WTC11 (cell line): ENCODE measurements around the gene WIZ. TPM values are rescaled to one million over a fixed set of nuclear protein-coding genes. Genes with fewer than 3 reads are reported as not detected.
A peak's percentile ranks its signal among the peaks of the same experiment; 100 is the strongest.

Source experiments
- ATAC-seq: fragments of 200-7000 bp; cut with Tn5 transposase; 2 replicates; pipeline ENCODE4 v1.10.0; 2021; ENCODE audit warnings: mild to moderate bottlenecking, moderate library complexity
- CTCF ChIA-PET: fragments of 300-600 bp; sonication (Branson Sonifier 250); formaldehyde crosslinking; loops from one replicate; lab custom pipeline; 2021; ENCODE audit warnings: antibody characterized with exemption; lab: Charles Lee
- POLR2A ChIA-PET: fragments of 350-600 bp; sonication (Branson Sonifier 250); formaldehyde crosslinking; loops from one replicate; lab custom pipeline; 2021; ENCODE audit warnings: antibody characterized with exemption; lab: Charles Lee
- DNase-seq: peaks from one replicate; pipeline ENCODE4 v3.0.0; 2021; ENCODE audit warnings: low spot score
- H3K27ac Mint-ChIP-seq: 2 replicates; pipeline ENCODE4 v1.8.0; 2021; ENCODE audit warnings: mixed read lengths
- H3K27me3 Mint-ChIP-seq: 2 replicates; pipeline ENCODE4 v1.8.0; 2021; ENCODE audit warnings: low read depth, mild to moderate bottlenecking, moderate library complexity, mixed read lengths
- H3K36me3 Mint-ChIP-seq: 2 replicates; pipeline ENCODE4 v1.8.0; 2021; ENCODE audit warnings: mixed read lengths
- H3K4me1 Mint-ChIP-seq: 2 replicates; pipeline ENCODE4 v1.8.0; 2022; ENCODE audit warnings: mixed read lengths
- H3K4me3 Mint-ChIP-seq: 2 replicates; pipeline ENCODE4 v1.8.0; 2021; ENCODE audit warnings: mild to moderate bottlenecking, moderate library complexity, mixed read lengths
- H3K9me3 Mint-ChIP-seq: 2 replicates; pipeline ENCODE4 v1.8.0; 2021; ENCODE audit warnings: mixed read lengths
- AR ChIP-seq: fragments of 250-450 bp; sonication (Bioruptor Pico); IDR thresholded peaks from 2 replicates; pipeline ENCODE4 v1.9.0; 2021; ENCODE audit warnings: mild to moderate bottlenecking
- CBFB ChIP-seq: sonication (generic); formaldehyde crosslinking; IDR thresholded peaks from 2 replicates; pipeline ENCODE4 v1.8.1; 2022; ENCODE audit warnings: mild to moderate bottlenecking, low read depth, missing genetic modification reagents
- E2F5 ChIP-seq: sonication (generic); formaldehyde crosslinking; IDR thresholded peaks from 2 replicates; pipeline ENCODE4 v1.8.1; 2022; ENCODE audit warnings: mild to moderate bottlenecking, moderate library complexity, missing genetic modification reagents
- ELF4 ChIP-seq: sonication (generic); formaldehyde crosslinking; IDR thresholded peaks from 2 replicates; pipeline ENCODE4 v1.8.1; 2022; ENCODE audit warnings: low read depth, mild to moderate bottlenecking, moderate library complexity, missing genetic modification reagents
- ETV6 ChIP-seq: sonication (generic); formaldehyde crosslinking; IDR thresholded peaks from 2 replicates; pipeline ENCODE4 v1.8.1; 2022; ENCODE audit warnings: mild to moderate bottlenecking, missing genetic modification reagents
- FOXJ3 ChIP-seq: sonication (generic); formaldehyde crosslinking; IDR thresholded peaks from 2 replicates; pipeline ENCODE4 v1.9.0; 2021; ENCODE audit warnings: missing genetic modification reagents, mild to moderate bottlenecking, borderline replicate concordance
- IRF1 ChIP-seq: sonication (generic); formaldehyde crosslinking; IDR thresholded peaks from 2 replicates; pipeline ENCODE4 v1.8.0; 2023; ENCODE audit warnings: missing genetic modification reagents
- IRF2 ChIP-seq: sonication (generic); formaldehyde crosslinking; IDR thresholded peaks from 2 replicates; pipeline ENCODE4 v1.8.0; 2022; ENCODE audit warnings: low read depth, missing genetic modification reagents, borderline replicate concordance
- MYBL2 ChIP-seq: sonication (generic); formaldehyde crosslinking; IDR thresholded peaks from 2 replicates; pipeline ENCODE4 v1.8.1; 2023; ENCODE audit warnings: mild to moderate bottlenecking, moderate library complexity, missing genetic modification reagents
- NFYB ChIP-seq: sonication (generic); formaldehyde crosslinking; conservative IDR thresholded peaks from 2 replicates; pipeline ENCODE4 v1.8.0; 2022; ENCODE audit warnings: low read depth, missing genetic modification reagents
- SMAD4 ChIP-seq: sonication (generic); formaldehyde crosslinking; IDR thresholded peaks from 2 replicates; pipeline ENCODE4 v1.8.0; 2022; ENCODE audit warnings: mild to moderate bottlenecking, missing genetic modification reagents
- STAT6 ChIP-seq: sonication (generic); formaldehyde crosslinking; conservative IDR thresholded peaks from 2 replicates; pipeline ENCODE4 v1.8.1; 2023; ENCODE audit warnings: mild to moderate bottlenecking, low read depth, missing genetic modification reagents, moderate library complexity
- TEAD1 ChIP-seq: sonication (generic); formaldehyde crosslinking; IDR thresholded peaks from 2 replicates; pipeline ENCODE4 v1.8.0; 2022; ENCODE audit warnings: mild to moderate bottlenecking, missing genetic modification reagents
- TEAD4 ChIP-seq: sonication (generic); formaldehyde crosslinking; IDR thresholded peaks from 2 replicates; pipeline ENCODE4 v1.8.0; 2022; ENCODE audit warnings: mild to moderate bottlenecking, missing genetic modification reagents
- ZNF423 ChIP-seq: fragments of 250-450 bp; sonication (Bioruptor Pico); IDR thresholded peaks from 2 replicates; pipeline ENCODE4 v2.1.2; 2022; ENCODE audit warnings: mild to moderate bottlenecking, moderate library complexity
- ZNF671 ChIP-seq: fragments of 250-450 bp; sonication (Bioruptor Pico); IDR thresholded peaks from 2 replicates; pipeline ENCODE4 v1.8.0; 2021; ENCODE audit warnings: mild to moderate bottlenecking
- ZSCAN18 ChIP-seq: fragments of 250-450 bp; sonication (Bioruptor Pico); IDR thresholded peaks from 2 replicates; pipeline ENCODE4 v2.1.2; 2022; ENCODE audit warnings: mild to moderate bottlenecking, moderate library complexity
- total RNA-seq: library from RNA; stranded (reverse); gene quantifications from 3 replicates; pipeline ENCODE4 v1.2.3, GENCODE V29; 2021
- TF ChIP-seq, protein P1 (sequence below): sonication (generic); formaldehyde crosslinking; IDR thresholded peaks from 2 replicates; pipeline ENCODE4 v1.8.0; 2023; ENCODE audit warnings: missing genetic modification reagents, mild to moderate bottlenecking, borderline replicate concordance
- TF ChIP-seq, protein P2 (sequence below): sonication (generic); formaldehyde crosslinking; IDR thresholded peaks from 2 replicates; pipeline ENCODE4 v1.8.1; 2023; ENCODE audit warnings: mild to moderate bottlenecking, missing genetic modification reagents, moderate library complexity

WIZ gene
- total RNA-seq, 1 experiment from 2014 or later, result 43.9 TPM

- TF ChIP-seq E2F5, result no peak
- TF ChIP-seq, protein P1, sequence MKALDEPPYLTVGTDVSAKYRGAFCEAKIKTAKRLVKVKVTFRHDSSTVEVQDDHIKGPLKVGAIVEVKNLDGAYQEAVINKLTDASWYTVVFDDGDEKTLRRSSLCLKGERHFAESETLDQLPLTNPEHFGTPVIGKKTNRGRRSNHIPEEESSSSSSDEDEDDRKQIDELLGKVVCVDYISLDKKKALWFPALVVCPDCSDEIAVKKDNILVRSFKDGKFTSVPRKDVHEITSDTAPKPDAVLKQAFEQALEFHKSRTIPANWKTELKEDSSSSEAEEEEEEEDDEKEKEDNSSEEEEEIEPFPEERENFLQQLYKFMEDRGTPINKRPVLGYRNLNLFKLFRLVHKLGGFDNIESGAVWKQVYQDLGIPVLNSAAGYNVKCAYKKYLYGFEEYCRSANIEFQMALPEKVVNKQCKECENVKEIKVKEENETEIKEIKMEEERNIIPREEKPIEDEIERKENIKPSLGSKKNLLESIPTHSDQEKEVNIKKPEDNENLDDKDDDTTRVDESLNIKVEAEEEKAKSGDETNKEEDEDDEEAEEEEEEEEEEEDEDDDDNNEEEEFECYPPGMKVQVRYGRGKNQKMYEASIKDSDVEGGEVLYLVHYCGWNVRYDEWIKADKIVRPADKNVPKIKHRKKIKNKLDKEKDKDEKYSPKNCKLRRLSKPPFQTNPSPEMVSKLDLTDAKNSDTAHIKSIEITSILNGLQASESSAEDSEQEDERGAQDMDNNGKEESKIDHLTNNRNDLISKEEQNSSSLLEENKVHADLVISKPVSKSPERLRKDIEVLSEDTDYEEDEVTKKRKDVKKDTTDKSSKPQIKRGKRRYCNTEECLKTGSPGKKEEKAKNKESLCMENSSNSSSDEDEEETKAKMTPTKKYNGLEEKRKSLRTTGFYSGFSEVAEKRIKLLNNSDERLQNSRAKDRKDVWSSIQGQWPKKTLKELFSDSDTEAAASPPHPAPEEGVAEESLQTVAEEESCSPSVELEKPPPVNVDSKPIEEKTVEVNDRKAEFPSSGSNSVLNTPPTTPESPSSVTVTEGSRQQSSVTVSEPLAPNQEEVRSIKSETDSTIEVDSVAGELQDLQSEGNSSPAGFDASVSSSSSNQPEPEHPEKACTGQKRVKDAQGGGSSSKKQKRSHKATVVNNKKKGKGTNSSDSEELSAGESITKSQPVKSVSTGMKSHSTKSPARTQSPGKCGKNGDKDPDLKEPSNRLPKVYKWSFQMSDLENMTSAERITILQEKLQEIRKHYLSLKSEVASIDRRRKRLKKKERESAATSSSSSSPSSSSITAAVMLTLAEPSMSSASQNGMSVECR (CRISPR knock-in tag), result no peak
- TF ChIP-seq ETV6 (CRISPR knock-in tag), result no peak
These were observed 30.2 kb downstream of the WIZ start (continued) for GRCh38 chr19:15419413-15420025.

- H3K9me3 Mint-ChIP-seq, result 0 out of 2 replicates have a peak, but pooled peaks cover 5% of the 10 kb centered on the region
- no peaks in the 10 kb centered on the region for H3K27me3 Mint-ChIP-seq
- peak within 1 kb of the TSS; percentile 94 for H3K27ac Mint-ChIP-seq
- ATAC-seq (peak; percentile 97), DNase-seq (peak; percentile 99)
- H3K4me3 Mint-ChIP-seq, result peak within 1 kb of the TSS; percentile 95
- POLR2A ChIA-PET, result interaction anchor here (0.6 to 2.6 kb wide), 20 partner anchors 12 to 783 kb away, joined by 3 to 31 read pairs (median 4); partner anchors contain the start of genes AKAP8, FAM32A and SYDE1
- peaks cover 14% of the 10 kb centered on the region for H3K4me1 Mint-ChIP-seq
- CTCF ChIA-PET, result interaction anchor here (0.6 to 5.8 kb wide), 44 partner anchors 10 to 1242 kb away, joined by 3 to 128 read pairs (median 6); partner anchors contain the start of genes AKAP8, FAM32A, PGLYRP2 and RAB8A
- H3K36me3 Mint-ChIP-seq, result peaks cover 34% of the 10 kb centered on the region
- TF ChIP-seq FOXJ3 (CRISPR knock-in tag), result no peak
- no peak for TF ChIP-seq ZNF671 (CRISPR knock-in tag)
- TF ChIP-seq IRF1, result no peak
- no peak for TF ChIP-seq STAT6
- no peak for TF ChIP-seq SMAD4 (CRISPR knock-in tag)
- no peak for TF ChIP-seq ELF4 (CRISPR knock-in tag)
- no peak for TF ChIP-seq IRF2 (CRISPR knock-in tag)
- TF ChIP-seq TEAD4 (CRISPR knock-in tag), result no peak
- no peak for TF ChIP-seq ZSCAN18 (CRISPR knock-in tag)
- TF ChIP-seq NFYB (CRISPR knock-in tag), result peak; percentile 99
- TF ChIP-seq, protein P2, sequence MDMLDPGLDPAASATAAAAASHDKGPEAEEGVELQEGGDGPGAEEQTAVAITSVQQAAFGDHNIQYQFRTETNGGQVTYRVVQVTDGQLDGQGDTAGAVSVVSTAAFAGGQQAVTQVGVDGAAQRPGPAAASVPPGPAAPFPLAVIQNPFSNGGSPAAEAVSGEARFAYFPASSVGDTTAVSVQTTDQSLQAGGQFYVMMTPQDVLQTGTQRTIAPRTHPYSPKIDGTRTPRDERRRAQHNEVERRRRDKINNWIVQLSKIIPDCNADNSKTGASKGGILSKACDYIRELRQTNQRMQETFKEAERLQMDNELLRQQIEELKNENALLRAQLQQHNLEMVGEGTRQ (CRISPR knock-in tag), result no peak
- TF ChIP-seq ZNF423 (CRISPR knock-in tag), result no peak
- no peak for TF ChIP-seq MYBL2 (CRISPR knock-in tag)
- no peak for TF ChIP-seq CBFB (CRISPR knock-in tag)
- TF ChIP-seq AR (CRISPR knock-in tag), result no peak
- 0 out of 2 replicates have a peak, but pooled peaks have one; percentile 51 for TF ChIP-seq TEAD1 (CRISPR knock-in tag)
These were observed 31.0 kb downstream of the WIZ start, which contains the start of gene AKAP8L for GRCh38 chr19:15418579-15419412. Gene AKAP8L (minus strand): TSS chr19:15418988. CDS start chr19:15418923, 65 bp downstream.
